Osteoblast (primary cell): ENCODE measurements around the gene SESN1. TPM values are rescaled to one million over a fixed set of nuclear protein-coding genes. Genes with fewer than 3 reads are reported as not detected.

Source experiments
- DNase-seq: peaks from one replicate; pipeline ENCODE4 v3.0.0; 2011; ENCODE audit warnings: low spot score, mixed read lengths; ENCODE audit not compliant: insufficient read length; ENCODE audit errors: missing footprints
- H2AFZ ChIP-seq: 2 replicates; pipeline ENCODE4 v1.6.0; 2011; ENCODE audit warnings: mild to moderate bottlenecking, low read length
- H3K27ac ChIP-seq: 2 replicates; pipeline ENCODE4 v1.5.1; 2011; ENCODE audit warnings: mild to moderate bottlenecking, low read depth, low read length, moderate library complexity
- H3K27me3 ChIP-seq: 2 replicates; pipeline ENCODE4 v1.6.0; 2012; ENCODE audit warnings: mild to moderate bottlenecking, control low read depth, inconsistent platforms, low read length, moderate library complexity; ENCODE audit not compliant: insufficient read depth
- H3K36me3 ChIP-seq: 2 replicates; pipeline ENCODE4 v1.5.1; 2011; ENCODE audit warnings: mild to moderate bottlenecking, low read length, control low read depth, moderate library complexity; ENCODE audit not compliant: insufficient read depth
- H3K4me1 ChIP-seq: 2 replicates; pipeline ENCODE4 v1.5.1; 2011; ENCODE audit warnings: mild to moderate bottlenecking, low read length, control low read depth, moderate library complexity; ENCODE audit not compliant: insufficient read depth
- H3K4me2 ChIP-seq: 2 replicates; pipeline ENCODE4 v1.6.0; 2011; ENCODE audit warnings: mild to moderate bottlenecking, low read length; ENCODE audit not compliant: insufficient read depth
- H3K4me3 ChIP-seq: fragments of 200-600 bp; sonication (generic); 3 replicates; pipeline ENCODE4 v1.5.1; 2012; ENCODE audit warnings: mild to moderate bottlenecking, low read length, inconsistent platforms; ENCODE audit not compliant: insufficient read depth
- H3K79me2 ChIP-seq: 2 replicates; pipeline ENCODE4 v1.6.0; 2012; ENCODE audit warnings: mild to moderate bottlenecking, low read length, control low read depth, inconsistent platforms; ENCODE audit not compliant: insufficient read depth
- H3K9me3 ChIP-seq: 2 replicates; pipeline ENCODE4 v1.5.1; 2011; ENCODE audit warnings: low read depth, low read length, control low read depth
- H4K20me1 ChIP-seq: 2 replicates; pipeline ENCODE4 v1.6.0; 2012; ENCODE audit warnings: mild to moderate bottlenecking, low read length, control low read depth; ENCODE audit not compliant: insufficient read depth
- CTCF ChIP-seq: IDR thresholded peaks from 2 replicates; pipeline ENCODE4 v1.5.1; 2011; ENCODE audit warnings: mild to moderate bottlenecking, low read depth, low read length, moderate library complexity; ENCODE audit errors: extremely low read depth
- total RNA-seq: library from RNA; depleted of rRNA; stranded (reverse); fragments of >200 nt; gene quantifications from 2 replicates; pipeline ENCODE4 v1.2.3, GENCODE V29; 2012

SESN1 gene
- total RNA-seq, 1 donor = 26.1 TPM

DNA sequence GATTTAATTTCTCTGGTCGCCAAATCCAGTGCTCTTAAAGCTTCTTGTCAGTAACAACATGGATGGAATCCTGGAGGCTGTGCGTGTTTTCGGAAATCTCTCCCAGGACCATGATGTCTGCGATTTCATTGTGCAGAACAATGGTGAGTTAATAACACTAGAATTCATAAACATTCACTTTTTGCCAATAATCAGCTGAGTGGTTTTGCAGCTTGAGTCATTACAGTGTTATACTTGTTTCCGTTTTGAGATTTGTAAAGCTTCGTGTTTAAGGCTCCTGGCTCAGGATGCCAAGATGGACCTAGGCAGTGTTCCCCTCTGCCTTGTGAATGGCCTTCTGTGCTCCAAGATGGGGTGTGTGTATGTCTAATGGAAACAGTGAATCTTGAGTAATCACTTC, 132.7 kb downstream of the SESN1 start:
- no peak for TF ChIP-seq CTCF
- H3K4me3 ChIP-seq = no peak overlapping the region
- H2AFZ ChIP-seq = peak overlapping the region; percentile 43
- H4K20me1 ChIP-seq = no peaks in the 10 kb centered on the region
- no peaks in the 10 kb centered on the region for H3K36me3 ChIP-seq
- H3K4me2 ChIP-seq = peak overlapping the region; percentile 29
- peak overlapping the region; percentile 47 for H3K27ac ChIP-seq
- H3K9me3 ChIP-seq = no peaks in the 10 kb centered on the region
- peaks cover 20% of the 10 kb centered on the region for H3K4me1 ChIP-seq
- H3K79me2 ChIP-seq = no peaks in the 10 kb centered on the region
- peak; percentile 91 for DNase-seq
- no peaks in the 10 kb centered on the region for H3K27me3 ChIP-seq

GRCh38 chr6:108961077-108961476, 133.6 kb downstream of the SESN1 start:
- Histone ChIP-seq H3K4me3 (no peak overlapping the region), H3K4me1 (peaks cover 14% of the 10 kb centered on the region), H4K20me1 (no peaks in the 10 kb centered on the region), H3K9me3 (no peaks in the 10 kb centered on the region), H3K27ac (no peak overlapping the region), H3K36me3 (no peaks in the 10 kb centered on the region), H3K27me3 (no peaks in the 10 kb centered on the region), H3K4me2 (no peak overlapping the region), H2AFZ (no peak overlapping the region), H3K79me2 (no peaks in the 10 kb centered on the region)
- no peak for TF ChIP-seq CTCF
- DNase-seq = no peak

DNA sequence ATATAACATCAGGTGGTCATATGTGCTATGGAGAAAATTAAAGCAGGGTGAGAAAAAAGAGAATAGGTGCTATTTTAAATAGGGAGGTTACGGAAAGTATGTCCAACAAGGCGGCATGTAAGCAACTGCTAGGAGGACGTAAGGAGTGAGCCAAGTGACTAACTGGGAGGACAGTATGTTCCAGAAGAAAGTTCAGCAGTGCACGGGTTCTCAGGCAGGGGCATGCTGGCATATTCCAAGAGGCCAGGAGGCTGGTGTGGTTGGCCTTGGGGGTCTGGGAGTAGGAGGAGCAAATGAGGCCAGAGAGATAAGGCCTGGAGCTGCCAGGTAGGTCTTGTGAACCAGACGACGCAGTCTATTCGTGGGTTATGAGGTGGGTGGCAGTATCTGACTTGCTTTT, 134.0 kb downstream of the SESN1 start:
- TF ChIP-seq CTCF = no peak
- no peaks in the 10 kb centered on the region for H3K9me3 ChIP-seq
- H3K27ac ChIP-seq = no peak overlapping the region
- no peaks in the 10 kb centered on the region for H3K36me3 ChIP-seq
- no peaks in the 10 kb centered on the region for H3K27me3 ChIP-seq
- H3K4me2 ChIP-seq = no peak overlapping the region
- H3K4me1 ChIP-seq = peaks cover 14% of the 10 kb centered on the region
- no peak for DNase-seq
- H4K20me1 ChIP-seq = no peaks in the 10 kb centered on the region
- no peaks in the 10 kb centered on the region for H3K79me2 ChIP-seq
- no peak overlapping the region for H2AFZ ChIP-seq
- no peak overlapping the region for H3K4me3 ChIP-seq

- no peak for TF ChIP-seq CTCF
- H3K27me3 ChIP-seq = no peaks in the 10 kb centered on the region
- no peak overlapping the region for H3K4me2 ChIP-seq
- no peak overlapping the region for H3K27ac ChIP-seq
- no peak overlapping the region for H3K4me3 ChIP-seq
- peaks cover 14% of the 10 kb centered on the region for H3K4me1 ChIP-seq
- no peak for DNase-seq
- H3K36me3 ChIP-seq = no peaks in the 10 kb centered on the region
- no peaks in the 10 kb centered on the region for H3K9me3 ChIP-seq
- H3K79me2 ChIP-seq = no peaks in the 10 kb centered on the region
- H4K20me1 ChIP-seq = no peaks in the 10 kb centered on the region
- H2AFZ ChIP-seq = no peak overlapping the region
These were observed 134.6 kb downstream of the SESN1 start for GRCh38 chr6:108959972-108960582.
